HepG2 (cell line): Measurements from ENCODE around the gene NEK5. TPM values are rescaled to one million over a fixed set of nuclear protein-coding genes. Genes with fewer than 3 reads are reported as not detected.

ENCODE experiments used
- ARNT ChIP-seq: fragments of 450-650 bp; IDR thresholded peaks from 2 replicates; pipeline ENCODE4 v1.6.1; 2017
- ATF2 ChIP-seq: sonication (generic); formaldehyde crosslinking; IDR thresholded peaks from 2 replicates; pipeline ENCODE4 v1.4.0; 2020; ENCODE audit warnings: missing genetic modification reagents
- ATF3 ChIP-seq: sonication (generic); formaldehyde crosslinking; IDR thresholded peaks from 2 replicates; pipeline ENCODE4 v1.4.0; 2020; ENCODE audit warnings: missing genetic modification reagents
- ELF4 ChIP-seq: sonication (generic); formaldehyde crosslinking; IDR thresholded peaks from 2 replicates; pipeline ENCODE4 v1.5.0; 2020; ENCODE audit warnings: missing genetic modification reagents, mild to moderate bottlenecking, moderate library complexity, borderline replicate concordance
- KLF11 ChIP-seq: IDR thresholded peaks from 2 replicates; pipeline ENCODE4 v1.6.1; 2016; ENCODE audit warnings: missing compliant biosample characterization
- MIER2 ChIP-seq: IDR thresholded peaks from 2 replicates; pipeline ENCODE4 v1.6.1; 2016; ENCODE audit warnings: missing biosample characterization, missing genetic modification reagents
- NFYB ChIP-seq: sonication (generic); formaldehyde crosslinking; IDR thresholded peaks from 2 replicates; pipeline ENCODE4 v1.4.0; 2020; ENCODE audit warnings: missing genetic modification reagents
- RBM39 ChIP-seq: fragments of 200-400 bp; formaldehyde crosslinking; IDR thresholded peaks from one replicate; pipeline ENCODE4 v1.6.1; 2018; ENCODE audit warnings: antibody characterized with exemption, mild to moderate bottlenecking, low read depth, low read length; ENCODE audit not compliant: poor library complexity, severe bottlenecking
- SP4 ChIP-seq: sonication (generic); formaldehyde crosslinking; IDR thresholded peaks from 2 replicates; pipeline ENCODE4 v1.8.1; 2023; ENCODE audit warnings: mild to moderate bottlenecking, missing genetic modification reagents
- TBL1XR1 ChIP-seq: fragments of 150-350 bp; IDR thresholded peaks from 2 replicates; pipeline ENCODE4 v1.6.1; 2014; ENCODE audit warnings: borderline replicate concordance, low read length; ENCODE audit not compliant: partially characterized antibody
- TBX3 ChIP-seq: fragments of 450-650 bp; IDR thresholded peaks from 2 replicates; pipeline ENCODE4 v1.6.1; 2017; ENCODE audit warnings: antibody characterized with exemption, mild to moderate bottlenecking, inconsistent platforms, borderline replicate concordance
- ZNF354B ChIP-seq: sonication (generic); formaldehyde crosslinking; IDR thresholded peaks from 2 replicates; pipeline ENCODE4 v1.8.0; 2022; ENCODE audit warnings: mild to moderate bottlenecking, missing genetic modification reagents
- ZNF407 ChIP-seq: sonication (generic); formaldehyde crosslinking; IDR thresholded peaks from one replicate; pipeline ENCODE4 v1.5.1; 2020; ENCODE audit warnings: mild to moderate bottlenecking, missing genetic modification reagents; ENCODE audit errors: not compliant biosample characterization
- ZNF564 ChIP-seq: sonication (generic); formaldehyde crosslinking; IDR thresholded peaks from 2 replicates; pipeline ENCODE4 v1.8.1; 2023; ENCODE audit warnings: mild to moderate bottlenecking, missing genetic modification reagents
- ZNF574 ChIP-seq: sonication (generic); formaldehyde crosslinking; IDR thresholded peaks from 2 replicates; pipeline ENCODE4 v1.4.0; 2020; ENCODE audit warnings: missing genetic modification reagents
- ZNF614 ChIP-seq: IDR thresholded peaks from 2 replicates; pipeline ENCODE4 v1.6.1; 2018; ENCODE audit warnings: missing biosample characterization, missing genetic modification reagents, inconsistent platforms, borderline replicate concordance
- polyA plus RNA-seq, 8 experiments: library from polyadenylated mRNA; depleted of rRNA in 3 of 8; stranded (reverse) in 7 of 8; unstranded in 1 of 8; fragments of >200 nt; fragmentation: Illumina TruSeq in 4 of 8; extraction: Trizol in 4 of 8; gene quantifications; 2 replicates each; pipeline versions ENCODE4 v1.2.1 to v1.2.3, GENCODE V29; 2011 to 2016; ENCODE audit warnings: low read depth in 4 of 8, missing spikeins in 1 of 8, mixed read lengths in 1 of 8; ENCODE audit not compliant: insufficient read depth in 1 of 8
- total RNA-seq, 5 experiments: library from RNA; depleted of rRNA; stranded (reverse); fragments of >200 nt; fragmentation: Illumina TruSeq; extraction: Trizol; gene quantifications; 2 replicates each; pipeline ENCODE4 v1.2.3, GENCODE V29; 2016; ENCODE audit warnings: low read depth in 1 of 5

NEK5 gene
- total and polyA plus RNA-seq, 2 of the 13 experiments (the other 11 are each of a cell fraction or from before 2014, with no cell fraction given) = 0.12 to 0.22 TPM

- TF ChIP-seq ZNF407 (peak; percentile 46), SP4 (CRISPR knock-in tag) (peak; percentile 44), TBL1XR1 (no peak), ATF3 (CRISPR knock-in tag) (peak; percentile 18; the same call in 1 of the 2 replicates), TBX3 (no peak), ZNF564 (CRISPR knock-in tag) (peak; percentile 55; the same call in 1 of the 2 replicates), ARNT (no peak), ZNF354B (CRISPR knock-in tag) (no peak), ZNF574 (peak; percentile 73), MIER2 (no peak), ELF4 (CRISPR knock-in tag) (peak; percentile 95), KLF11 (CRISPR knock-in tag) (peak; percentile 84), ZNF614 (peak; percentile 14; the same call in 1 of the 2 replicates), NFYB (CRISPR knock-in tag) (peak; percentile 15), ATF2 (peak; percentile 49), RBM39 (peak; percentile 52)
Observed at GRCh38 chr13:52159159-52159982, 30.5 kb upstream of the NEK5 start, which contains the start of gene NEK3 (continued).
